NOMO-1 treated with dmso at 0.1 percent for 144 hours (cell line): ENCODE data around the gene GNAQ.
"Not testable (repeated sequence)": the region's sequence is repeated elsewhere in the genome, so short reads cannot be mapped to it uniquely, and the experiment has no call there.

Experiments
- DNase-seq: peaks from one replicate; lab custom pipeline; 2025; ENCODE audit not compliant: unreplicated experiment; lab: John Stamatoyannopoulos, UW

Gene GNAQ

GRCh38 chr9:77751341-77752091 lies 280.1 kb downstream of the GNAQ start:
- no peak for DNase-seq

GRCh38 chr9:77750981-77751340 lies 280.6 kb downstream of the GNAQ start:
- DNase-seq: no peak

GRCh38 chr9:77750284-77750683 lies 281.3 kb downstream of the GNAQ start:
- DNase-seq: no peak

- no peak for DNase-seq
Observed at GRCh38 chr9:77748214-77748772, 283.3 kb downstream of the GNAQ start.

GRCh38 chr9:77747163-77747562 lies 284.4 kb downstream of the GNAQ start:
- no peak for DNase-seq

- no peak for DNase-seq
Observed at GRCh38 chr9:77744841-77745430, 286.7 kb downstream of the GNAQ start.

- no peak for DNase-seq
Observed at GRCh38 chr9:77743386-77743785, 288.2 kb downstream of the GNAQ start.

GRCh38 chr9:77738932-77739331 lies 292.7 kb downstream of the GNAQ start:
- no peak for DNase-seq

- DNase-seq: no peak
Observed at GRCh38 chr9:77735494-77735893, 296.1 kb downstream of the GNAQ start.

GRCh38 chr9:77731930-77732329 lies 299.7 kb downstream of the GNAQ start:
- DNase-seq: no peak

GRCh38 chr9:77731008-77731698 lies 300.5 kb downstream of the GNAQ start:
- no peak for DNase-seq

- no peak for DNase-seq
Observed at GRCh38 chr9:77729177-77729576, 302.4 kb downstream of the GNAQ start.

GRCh38 chr9:77726814-77727213 lies 304.8 kb downstream of the GNAQ start:
- DNase-seq: no peak

- DNase-seq: no peak
Observed at GRCh38 chr9:77726289-77726688, 305.3 kb downstream of the GNAQ start.

- no peak for DNase-seq
Observed at GRCh38 chr9:77725820-77726219, 305.8 kb downstream of the GNAQ start.

- no peak for DNase-seq
Observed at GRCh38 chr9:77725046-77725694, 306.4 kb downstream of the GNAQ start.

- DNase-seq: not testable (repeated sequence)
Observed at GRCh38 chr9:77721156-77721555, 310.5 kb downstream of the GNAQ start.

- DNase-seq: no peak
Observed at GRCh38 chr9:77719321-77719720, 312.3 kb downstream of the GNAQ start.

- DNase-seq: not testable (repeated sequence)
Observed at GRCh38 chr9:77718298-77718640, 313.3 kb downstream of the GNAQ start.

- not testable (repeated sequence) for DNase-seq
Observed at GRCh38 chr9:77717608-77718297, 313.9 kb downstream of the GNAQ start.

- DNase-seq: no peak
Observed at GRCh38 chr9:77714077-77714549, 317.5 kb downstream of the GNAQ start.
